SK-N-SH (cell line): ENCODE results near the gene GASK1A.

Experiments used
- CHD2 ChIP-seq: fragments of 150-350 bp; IDR thresholded peaks from 2 replicates; pipeline ENCODE4 v1.6.1; 2018; ENCODE audit warnings: low read length; ENCODE audit not compliant: partially characterized antibody
- ELF1 ChIP-seq: IDR thresholded peaks from 2 replicates; pipeline ENCODE4 v1.4.0; 2012
- EP300 ChIP-seq, 2 experiments: IDR thresholded peaks; 2 replicates each; pipeline versions ENCODE4 v1.4.0 to v1.6.1; 2012; ENCODE audit warnings: borderline replicate concordance in 1 of 2, low read depth in 1 of 2, low read length in 1 of 2
- GATA2 ChIP-seq: sonication (generic); formaldehyde crosslinking; IDR thresholded peaks from 2 replicates; pipeline ENCODE4 v1.5.0; 2020; ENCODE audit warnings: mild to moderate bottlenecking, missing genetic modification reagents
- NRF1 ChIP-seq: IDR thresholded peaks from 2 replicates; pipeline ENCODE4 v1.6.1; 2012; ENCODE audit warnings: low read depth, mild to moderate bottlenecking, low read length
- POLR2AphosphoS5 ChIP-seq: IDR thresholded peaks from 2 replicates; pipeline ENCODE4 v1.6.1; 2012; ENCODE audit warnings: low read depth, low read length
- RAD21 ChIP-seq: IDR thresholded peaks from 2 replicates; pipeline ENCODE4 v1.6.1; 2012; ENCODE audit warnings: mild to moderate bottlenecking, low read length
- SIN3A ChIP-seq: IDR thresholded peaks from 2 replicates; pipeline ENCODE4 v1.6.1; 2012; ENCODE audit warnings: low read depth, mild to moderate bottlenecking, low read length, moderate library complexity, borderline replicate concordance
- TAF1 ChIP-seq: IDR thresholded peaks from 2 replicates; pipeline ENCODE4 v1.6.1; 2012; ENCODE audit warnings: low read depth, mild to moderate bottlenecking, low read length, moderate library complexity, borderline replicate concordance
- USF1 ChIP-seq: IDR thresholded peaks from 2 replicates; pipeline ENCODE4 v1.4.0; 2012; ENCODE audit warnings: low read depth, borderline replicate concordance
- USF2 ChIP-seq: fragments of 150-350 bp; IDR thresholded peaks from 2 replicates; pipeline ENCODE4 v1.6.1; 2017; ENCODE audit warnings: antibody characterized with exemption, low read length, low read depth, borderline replicate concordance
- YY1 ChIP-seq: IDR thresholded peaks from 2 replicates; pipeline ENCODE4 v1.4.0; 2012; ENCODE audit warnings: low read depth, mild to moderate bottlenecking
- TF ChIP-seq, protein P1 (sequence below): fragments of 200-600 bp; sonication (generic); IDR thresholded peaks from 2 replicates; pipeline ENCODE4 v1.6.1; 2017; ENCODE audit warnings: antibody characterized with exemption, mild to moderate bottlenecking, moderate library complexity
- TF ChIP-seq, protein P2 (sequence below): IDR thresholded peaks from 2 replicates; pipeline ENCODE4 v1.6.1; 2012; ENCODE audit warnings: mild to moderate bottlenecking, low read depth, low read length, moderate library complexity

GRCh38 chr3:43022121-43022520 is 43.0 kb downstream of the GASK1A start:
- TF ChIP-seq, protein P1, sequence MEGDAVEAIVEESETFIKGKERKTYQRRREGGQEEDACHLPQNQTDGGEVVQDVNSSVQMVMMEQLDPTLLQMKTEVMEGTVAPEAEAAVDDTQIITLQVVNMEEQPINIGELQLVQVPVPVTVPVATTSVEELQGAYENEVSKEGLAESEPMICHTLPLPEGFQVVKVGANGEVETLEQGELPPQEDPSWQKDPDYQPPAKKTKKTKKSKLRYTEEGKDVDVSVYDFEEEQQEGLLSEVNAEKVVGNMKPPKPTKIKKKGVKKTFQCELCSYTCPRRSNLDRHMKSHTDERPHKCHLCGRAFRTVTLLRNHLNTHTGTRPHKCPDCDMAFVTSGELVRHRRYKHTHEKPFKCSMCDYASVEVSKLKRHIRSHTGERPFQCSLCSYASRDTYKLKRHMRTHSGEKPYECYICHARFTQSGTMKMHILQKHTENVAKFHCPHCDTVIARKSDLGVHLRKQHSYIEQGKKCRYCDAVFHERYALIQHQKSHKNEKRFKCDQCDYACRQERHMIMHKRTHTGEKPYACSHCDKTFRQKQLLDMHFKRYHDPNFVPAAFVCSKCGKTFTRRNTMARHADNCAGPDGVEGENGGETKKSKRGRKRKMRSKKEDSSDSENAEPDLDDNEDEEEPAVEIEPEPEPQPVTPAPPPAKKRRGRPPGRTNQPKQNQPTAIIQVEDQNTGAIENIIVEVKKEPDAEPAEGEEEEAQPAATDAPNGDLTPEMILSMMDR, result no peak
- no peak for TF ChIP-seq EP300 (IDR thresholded peaks at IDR 0.05; ENCODE audit: borderline replicate concordance in 1 of 2, low read depth in 1 of 2, low read length in 1 of 2)
- TF ChIP-seq USF1, result no peak
- TF ChIP-seq, protein P2, sequence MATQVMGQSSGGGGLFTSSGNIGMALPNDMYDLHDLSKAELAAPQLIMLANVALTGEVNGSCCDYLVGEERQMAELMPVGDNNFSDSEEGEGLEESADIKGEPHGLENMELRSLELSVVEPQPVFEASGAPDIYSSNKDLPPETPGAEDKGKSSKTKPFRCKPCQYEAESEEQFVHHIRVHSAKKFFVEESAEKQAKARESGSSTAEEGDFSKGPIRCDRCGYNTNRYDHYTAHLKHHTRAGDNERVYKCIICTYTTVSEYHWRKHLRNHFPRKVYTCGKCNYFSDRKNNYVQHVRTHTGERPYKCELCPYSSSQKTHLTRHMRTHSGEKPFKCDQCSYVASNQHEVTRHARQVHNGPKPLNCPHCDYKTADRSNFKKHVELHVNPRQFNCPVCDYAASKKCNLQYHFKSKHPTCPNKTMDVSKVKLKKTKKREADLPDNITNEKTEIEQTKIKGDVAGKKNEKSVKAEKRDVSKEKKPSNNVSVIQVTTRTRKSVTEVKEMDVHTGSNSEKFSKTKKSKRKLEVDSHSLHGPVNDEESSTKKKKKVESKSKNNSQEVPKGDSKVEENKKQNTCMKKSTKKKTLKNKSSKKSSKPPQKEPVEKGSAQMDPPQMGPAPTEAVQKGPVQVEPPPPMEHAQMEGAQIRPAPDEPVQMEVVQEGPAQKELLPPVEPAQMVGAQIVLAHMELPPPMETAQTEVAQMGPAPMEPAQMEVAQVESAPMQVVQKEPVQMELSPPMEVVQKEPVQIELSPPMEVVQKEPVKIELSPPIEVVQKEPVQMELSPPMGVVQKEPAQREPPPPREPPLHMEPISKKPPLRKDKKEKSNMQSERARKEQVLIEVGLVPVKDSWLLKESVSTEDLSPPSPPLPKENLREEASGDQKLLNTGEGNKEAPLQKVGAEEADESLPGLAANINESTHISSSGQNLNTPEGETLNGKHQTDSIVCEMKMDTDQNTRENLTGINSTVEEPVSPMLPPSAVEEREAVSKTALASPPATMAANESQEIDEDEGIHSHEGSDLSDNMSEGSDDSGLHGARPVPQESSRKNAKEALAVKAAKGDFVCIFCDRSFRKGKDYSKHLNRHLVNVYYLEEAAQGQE, result no peak
- no peak for TF ChIP-seq TAF1
- TF ChIP-seq SIN3A, result no peak
- TF ChIP-seq YY1, result no peak
- no peak for TF ChIP-seq NRF1
- TF ChIP-seq CHD2, result no peak
- TF ChIP-seq GATA2 (CRISPR knock-in tag), result no peak
- TF ChIP-seq POLR2AphosphoS5, result no peak
- TF ChIP-seq RAD21, result no peak
- no peak for TF ChIP-seq ELF1
- no peak for TF ChIP-seq USF2
